MM.1S (cell line): Measurements from ENCODE around the gene MIF.

Experiments used
- EZH2 ChIP-seq: fragments of 300-600 bp; sonication (generic); optimal IDR thresholded peaks from 2 replicates; pipeline ENCODE3; 2017; ENCODE audit warnings: low read depth, mild to moderate bottlenecking, antibody characterized with exemption, low read length, mixed read lengths
- TF ChIP-seq, protein P1 (sequence below): fragments of 300-600 bp; sonication (generic); IDR thresholded peaks from 2 replicates; pipeline ENCODE4 v1.5.1; 2016; ENCODE audit warnings: antibody characterized with exemption, low read length, mixed read lengths

DNA sequence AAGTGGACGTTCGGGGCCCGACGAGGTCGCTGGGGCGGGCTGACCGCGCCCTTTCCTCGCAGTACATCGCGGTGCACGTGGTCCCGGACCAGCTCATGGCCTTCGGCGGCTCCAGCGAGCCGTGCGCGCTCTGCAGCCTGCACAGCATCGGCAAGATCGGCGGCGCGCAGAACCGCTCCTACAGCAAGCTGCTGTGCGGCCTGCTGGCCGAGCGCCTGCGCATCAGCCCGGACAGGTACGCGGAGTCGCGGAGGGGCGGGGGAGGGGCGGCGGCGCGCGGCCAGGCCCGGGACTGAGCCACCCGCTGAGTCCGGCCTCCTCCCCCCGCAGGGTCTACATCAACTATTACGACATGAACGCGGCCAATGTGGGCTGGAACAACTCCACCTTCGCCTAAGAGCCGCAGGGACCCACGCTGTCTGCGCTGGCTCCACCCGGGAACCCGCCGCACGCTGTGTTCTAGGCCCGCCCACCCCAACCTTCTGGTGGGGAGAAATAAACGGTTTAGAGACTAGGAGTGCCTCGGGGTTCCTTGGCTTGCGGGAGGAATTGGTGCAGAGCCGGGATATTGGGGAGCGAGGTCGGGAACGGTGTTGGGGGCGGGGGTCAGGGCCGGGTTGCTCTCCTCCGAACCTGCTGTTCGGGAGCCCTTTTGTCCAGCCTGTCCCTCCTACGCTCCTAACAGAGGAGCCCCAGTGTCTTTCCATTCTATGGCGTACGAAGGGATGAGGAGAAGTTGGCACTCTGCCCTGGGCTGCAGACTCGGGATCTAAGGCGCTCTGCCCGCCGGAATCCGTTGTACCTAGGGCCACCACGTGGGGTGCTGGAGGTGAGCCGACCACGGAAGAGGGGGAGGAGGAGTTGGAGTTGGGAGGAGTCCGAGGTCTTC lies 771 bp downstream of the MIF start:
- TF ChIP-seq, protein P1, sequence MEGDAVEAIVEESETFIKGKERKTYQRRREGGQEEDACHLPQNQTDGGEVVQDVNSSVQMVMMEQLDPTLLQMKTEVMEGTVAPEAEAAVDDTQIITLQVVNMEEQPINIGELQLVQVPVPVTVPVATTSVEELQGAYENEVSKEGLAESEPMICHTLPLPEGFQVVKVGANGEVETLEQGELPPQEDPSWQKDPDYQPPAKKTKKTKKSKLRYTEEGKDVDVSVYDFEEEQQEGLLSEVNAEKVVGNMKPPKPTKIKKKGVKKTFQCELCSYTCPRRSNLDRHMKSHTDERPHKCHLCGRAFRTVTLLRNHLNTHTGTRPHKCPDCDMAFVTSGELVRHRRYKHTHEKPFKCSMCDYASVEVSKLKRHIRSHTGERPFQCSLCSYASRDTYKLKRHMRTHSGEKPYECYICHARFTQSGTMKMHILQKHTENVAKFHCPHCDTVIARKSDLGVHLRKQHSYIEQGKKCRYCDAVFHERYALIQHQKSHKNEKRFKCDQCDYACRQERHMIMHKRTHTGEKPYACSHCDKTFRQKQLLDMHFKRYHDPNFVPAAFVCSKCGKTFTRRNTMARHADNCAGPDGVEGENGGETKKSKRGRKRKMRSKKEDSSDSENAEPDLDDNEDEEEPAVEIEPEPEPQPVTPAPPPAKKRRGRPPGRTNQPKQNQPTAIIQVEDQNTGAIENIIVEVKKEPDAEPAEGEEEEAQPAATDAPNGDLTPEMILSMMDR = peak; percentile 66
- no peak for TF ChIP-seq EZH2
